Activated naive CD4-positive, alpha-beta T cell treated with anti-CD3 and anti-CD28 coated beads, Interleukin-2, amount 50 U/mL, for 16 hours (primary cell): Measurements from ENCODE around the gene EGLN1.

Experiments used
- DNase-seq: peaks from one replicate; pipeline ENCODE4 v3.0.0-alpha.2; 2020

Gene EGLN1

DNA sequence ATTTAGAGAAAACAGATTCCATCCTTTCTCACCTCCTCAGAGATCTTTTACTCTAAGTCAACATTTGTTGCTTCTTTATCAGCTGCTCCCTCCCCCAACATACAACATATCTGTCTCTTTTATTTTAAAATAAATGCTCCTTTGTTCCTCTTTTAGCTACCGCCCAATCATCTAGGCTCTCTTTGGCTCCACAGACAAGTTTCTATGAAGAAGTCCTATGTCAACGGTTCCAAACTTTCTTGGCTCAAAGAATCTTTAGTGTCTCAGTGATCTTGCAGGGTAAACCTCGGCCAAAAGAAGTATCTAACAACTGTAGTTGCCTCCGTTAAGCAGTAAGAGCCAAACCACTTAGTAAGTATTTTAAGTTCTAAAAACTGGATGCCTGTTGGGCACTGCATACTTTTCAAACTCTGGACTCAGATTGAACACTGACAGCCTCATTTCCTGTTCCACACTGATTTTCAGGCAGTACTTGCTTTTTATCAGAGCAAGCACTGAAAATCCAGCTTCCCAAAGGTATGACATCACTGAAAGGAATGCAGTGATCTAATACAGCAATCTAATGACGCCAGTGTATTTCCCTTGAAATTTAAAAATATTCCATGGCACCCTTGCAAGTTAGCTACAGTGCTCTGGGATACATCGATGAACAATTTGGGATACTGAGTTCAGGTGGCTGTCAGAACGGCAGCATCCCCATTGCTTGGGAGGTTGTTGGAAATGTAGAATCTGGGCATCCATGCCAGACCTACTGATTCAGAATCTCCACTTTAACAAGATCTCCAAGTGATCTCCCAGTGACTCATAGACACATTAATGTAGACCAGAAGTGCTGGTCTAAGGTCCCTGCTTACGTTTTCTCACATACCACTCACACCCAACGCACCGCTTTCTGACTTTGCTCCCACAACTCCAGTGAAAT, 26.8 kb downstream of the EGLN1 start:
- DNase-seq = no peak

DNA sequence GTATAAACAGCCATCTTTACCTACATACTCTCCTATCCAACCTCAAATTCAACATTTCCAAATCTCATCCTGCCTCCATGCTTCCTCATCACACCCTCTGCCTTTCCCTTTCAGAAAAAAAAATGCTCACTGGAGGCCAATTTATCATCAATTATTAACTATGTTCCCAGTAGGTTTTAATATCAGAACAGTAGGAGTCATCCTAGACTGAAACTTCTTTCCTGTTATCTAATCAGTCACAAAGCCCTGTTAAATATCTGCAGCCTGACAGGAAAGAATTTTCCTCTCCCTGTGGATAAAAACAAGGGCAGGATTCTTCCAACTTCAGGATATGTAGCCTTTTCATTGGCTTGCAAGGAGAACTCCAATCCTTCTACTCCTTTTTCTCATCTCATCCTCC, 28.4 kb downstream of the EGLN1 start:
- no peak for DNase-seq

DNA sequence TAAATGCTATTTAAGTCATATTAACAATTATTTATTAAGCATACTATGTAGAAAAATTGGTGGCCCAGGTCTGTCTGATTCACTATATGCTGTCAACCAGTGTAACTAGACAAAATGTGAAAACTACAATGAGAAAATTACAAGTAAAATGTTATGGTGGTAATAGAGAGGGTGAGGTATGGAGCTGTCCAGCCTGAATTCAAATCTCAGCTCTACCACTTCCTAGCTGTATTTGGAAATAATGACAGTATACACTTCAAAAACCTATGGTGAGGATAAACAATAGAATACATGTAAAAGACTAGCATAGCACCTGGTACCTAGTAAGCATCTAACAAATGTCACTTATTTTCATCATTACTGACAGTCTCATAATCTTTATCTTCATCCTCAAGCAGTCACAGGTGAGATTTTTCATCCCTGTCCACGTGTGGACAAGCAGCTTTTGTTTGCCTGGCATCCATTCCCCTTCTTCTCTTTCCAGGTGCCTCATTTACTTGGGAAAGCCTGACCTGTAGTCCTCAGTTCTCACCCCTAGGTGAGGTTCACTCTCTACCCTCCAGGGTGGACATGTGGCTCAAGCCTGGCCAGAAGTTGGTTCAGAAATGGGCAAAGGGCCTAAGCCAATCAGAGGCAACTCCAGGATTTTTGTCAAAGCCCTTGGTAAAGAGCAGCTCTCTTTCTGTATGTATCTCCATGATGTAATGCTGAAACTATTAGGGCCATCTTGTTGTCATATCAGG, 29.5 kb downstream of the EGLN1 start:
- no peak for DNase-seq

DNA sequence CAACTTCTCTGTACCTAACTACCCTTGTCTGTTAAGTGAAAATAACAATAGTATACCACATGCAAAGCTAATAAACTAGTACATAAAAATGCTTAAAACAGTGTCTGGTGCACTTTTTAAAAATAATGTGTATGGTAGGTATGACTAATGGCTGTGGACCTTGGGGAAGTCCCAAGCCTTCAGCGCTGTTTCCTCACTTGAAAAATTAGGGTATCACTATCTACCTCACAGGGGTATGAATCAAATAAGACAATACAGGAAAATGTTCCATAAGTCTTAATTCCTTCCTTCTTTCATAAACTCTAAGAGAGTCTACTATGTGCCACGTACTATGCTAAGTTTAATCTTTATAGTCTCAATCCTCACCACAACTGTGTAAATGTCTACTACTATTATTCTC, 32.0 kb downstream of the EGLN1 start:
- peak; percentile 16 for DNase-seq

DNA sequence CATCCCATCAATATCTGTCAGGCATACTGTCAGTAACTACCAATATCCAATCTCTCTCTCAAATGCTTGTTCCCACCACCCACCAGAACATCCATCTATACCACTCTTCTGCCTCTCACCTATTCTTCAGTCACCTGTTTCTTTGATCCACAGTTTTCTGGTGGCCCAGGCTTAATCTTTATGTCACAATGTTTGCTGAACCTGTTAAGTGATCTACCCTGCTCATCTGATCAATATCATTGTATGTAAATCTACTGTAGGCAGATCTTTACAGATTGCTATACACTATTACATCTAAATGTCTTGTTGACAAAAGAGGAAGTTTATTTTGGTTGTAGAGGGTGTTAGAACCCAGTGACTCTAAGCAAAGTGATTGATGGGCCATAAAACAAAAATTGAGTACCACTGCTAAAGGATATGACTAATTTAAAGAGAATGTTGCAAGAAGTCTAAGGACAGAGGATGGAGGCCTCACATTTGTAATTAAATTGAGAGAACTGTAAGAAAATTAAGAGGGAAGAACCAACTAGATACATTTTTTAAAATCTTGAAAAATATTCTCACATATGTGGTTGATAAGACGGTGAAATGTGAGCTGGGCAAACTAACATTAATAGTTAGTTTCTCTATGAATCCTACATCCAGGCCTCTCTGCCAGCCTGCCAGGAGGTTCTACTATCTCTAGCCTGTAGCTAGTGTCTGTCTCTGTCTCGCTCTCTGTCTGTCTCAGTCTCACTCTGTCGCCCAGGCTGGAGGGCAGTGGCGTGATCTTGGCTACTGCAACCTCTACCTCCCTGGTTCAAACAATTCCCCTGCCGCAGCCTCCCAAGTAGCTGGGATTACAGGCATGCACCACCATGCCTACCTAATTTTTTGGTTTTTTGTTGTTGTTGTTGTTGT, 34.1 kb downstream of the EGLN1 start:
- DNase-seq = no peak

DNA sequence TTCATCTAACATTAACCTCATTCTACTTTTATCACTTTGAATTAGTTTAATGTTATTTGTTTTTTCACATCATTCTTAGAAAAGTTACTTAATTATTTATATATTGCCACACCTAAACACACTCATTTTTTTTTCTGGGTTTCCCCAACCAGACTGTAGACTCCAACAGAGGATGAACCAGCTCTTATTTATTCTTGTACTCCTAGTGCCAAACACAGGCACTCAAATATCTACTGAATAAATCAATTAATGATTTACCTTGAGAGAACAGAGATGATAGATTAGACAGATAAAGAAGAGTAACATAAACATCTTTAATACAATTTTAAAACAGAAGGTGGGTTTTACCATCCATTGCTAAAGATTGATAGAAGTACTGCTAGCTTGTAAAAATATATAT, 35.6 kb downstream of the EGLN1 start:
- no peak for DNase-seq

DNA sequence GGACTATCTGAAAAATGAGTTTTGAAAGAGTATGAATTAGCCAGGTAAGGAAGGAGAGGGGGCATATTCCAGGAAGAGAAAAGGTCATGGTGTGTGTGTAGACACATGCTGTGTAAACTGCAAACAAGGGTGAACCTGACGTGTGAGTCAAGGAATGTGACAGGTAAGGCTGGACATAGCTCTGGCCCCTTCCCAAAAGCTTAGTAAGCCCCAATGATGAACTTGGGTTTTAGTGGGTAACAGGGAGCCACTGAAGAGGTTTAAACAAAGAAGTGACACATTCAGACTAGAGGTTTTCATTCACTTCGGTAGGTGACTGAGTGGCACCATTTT, 36.7 kb downstream of the EGLN1 start:
- DNase-seq = no peak

DNA sequence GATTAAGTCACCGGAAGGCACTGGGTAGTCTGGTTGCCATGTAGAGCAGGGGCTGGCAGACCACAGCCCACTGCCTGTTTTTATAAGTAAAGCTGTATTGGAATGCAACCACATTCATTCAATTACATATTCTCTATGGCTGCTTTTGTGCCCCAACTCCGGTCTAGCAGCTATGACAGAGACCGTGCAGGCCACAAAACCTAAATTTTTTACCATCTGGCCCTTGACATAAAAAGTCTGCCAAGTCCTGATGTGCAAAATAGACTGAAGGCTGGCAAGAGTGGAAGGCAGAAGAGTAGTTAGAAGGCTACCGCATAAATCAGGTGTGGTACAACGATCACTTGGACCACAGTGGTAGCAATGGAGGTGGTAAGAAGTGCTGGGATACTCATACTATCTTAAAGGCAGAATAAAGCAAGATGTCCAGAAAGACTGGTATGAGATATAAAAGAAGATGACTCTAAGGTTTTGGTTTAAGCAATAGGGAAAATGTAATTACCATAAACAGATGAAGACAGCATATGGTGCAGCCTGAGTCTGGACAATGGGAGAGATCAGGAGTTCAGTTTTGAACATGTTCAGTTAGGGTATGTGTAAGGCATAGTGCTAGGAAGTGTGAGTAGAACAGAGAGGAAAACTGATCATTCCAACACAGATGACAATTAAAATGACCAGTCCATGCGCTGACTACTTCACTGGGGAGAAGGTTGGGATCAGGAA, 37.2 kb downstream of the EGLN1 start:
- no peak for DNase-seq

DNA sequence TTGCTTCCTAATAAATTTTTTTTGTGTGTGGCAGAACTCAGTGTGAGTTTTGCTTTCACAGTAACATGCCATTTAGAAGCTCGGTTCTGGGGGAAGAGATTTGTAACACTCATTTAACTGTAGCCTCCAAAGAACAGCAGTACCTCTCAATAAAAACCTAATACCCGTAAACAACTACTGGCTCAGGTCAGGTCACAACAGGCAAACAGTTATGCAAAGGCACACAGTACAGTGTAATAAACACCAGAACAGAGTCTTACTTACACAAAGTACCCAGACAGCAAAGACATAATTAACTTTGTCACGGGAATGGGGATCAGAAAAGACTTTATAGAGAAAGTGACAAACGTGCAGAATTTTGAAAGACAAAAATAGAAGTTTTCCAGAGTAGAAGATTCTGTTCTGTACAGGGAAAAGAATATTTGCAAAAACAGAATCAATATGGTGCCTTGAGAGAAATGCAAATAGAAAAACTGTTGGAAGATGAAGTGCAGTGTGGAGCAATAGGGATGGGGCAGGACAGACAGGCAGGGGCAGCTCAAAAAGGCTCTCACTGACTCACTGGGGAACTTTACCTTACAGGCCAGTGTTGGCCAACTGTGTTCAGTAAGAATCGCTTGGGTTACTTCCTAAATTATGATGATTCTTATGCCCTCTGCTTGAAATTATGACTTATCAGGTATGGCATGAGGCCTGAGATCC, 38.8 kb downstream of the EGLN1 start:
- no peak for DNase-seq

DNA sequence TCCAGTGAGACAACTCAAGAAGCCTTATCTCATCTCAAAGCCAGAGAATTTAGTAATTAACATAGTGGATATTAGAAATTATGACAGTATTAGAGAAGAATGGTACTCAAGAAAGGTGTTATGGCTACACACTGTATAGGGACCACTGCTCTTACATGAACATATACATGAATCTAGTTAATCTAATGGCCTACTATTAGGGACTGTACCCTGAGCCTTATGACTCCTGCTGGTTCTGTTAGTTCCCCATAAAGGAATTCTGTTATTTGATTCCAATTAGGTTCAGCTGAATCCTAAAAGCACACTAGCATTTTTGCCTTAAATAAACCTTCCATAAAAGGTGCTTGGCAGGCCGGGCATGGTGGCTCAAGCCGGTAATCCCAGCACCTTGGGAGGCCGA, 39.7 kb downstream of the EGLN1 start:
- no peak for DNase-seq

DNA sequence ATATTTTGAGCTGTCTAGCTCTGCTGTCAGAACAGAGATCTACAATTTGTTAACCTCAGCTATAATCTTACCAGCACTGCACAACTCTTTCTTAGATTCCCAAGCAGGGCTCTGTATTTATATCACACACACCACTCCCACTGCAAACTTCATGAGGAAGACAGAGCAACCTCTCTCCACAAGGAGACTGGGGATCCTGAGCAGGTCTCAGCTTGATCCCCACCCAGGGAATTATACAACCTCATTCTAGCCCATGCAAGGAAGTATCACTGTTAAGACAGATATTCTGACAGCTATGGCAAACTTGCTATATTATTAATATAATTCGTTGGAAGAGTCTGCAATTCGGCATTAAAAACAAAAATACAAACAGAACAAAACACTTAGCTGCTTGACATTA, 40.4 kb downstream of the EGLN1 start:
- DNase-seq = no peak

DNA sequence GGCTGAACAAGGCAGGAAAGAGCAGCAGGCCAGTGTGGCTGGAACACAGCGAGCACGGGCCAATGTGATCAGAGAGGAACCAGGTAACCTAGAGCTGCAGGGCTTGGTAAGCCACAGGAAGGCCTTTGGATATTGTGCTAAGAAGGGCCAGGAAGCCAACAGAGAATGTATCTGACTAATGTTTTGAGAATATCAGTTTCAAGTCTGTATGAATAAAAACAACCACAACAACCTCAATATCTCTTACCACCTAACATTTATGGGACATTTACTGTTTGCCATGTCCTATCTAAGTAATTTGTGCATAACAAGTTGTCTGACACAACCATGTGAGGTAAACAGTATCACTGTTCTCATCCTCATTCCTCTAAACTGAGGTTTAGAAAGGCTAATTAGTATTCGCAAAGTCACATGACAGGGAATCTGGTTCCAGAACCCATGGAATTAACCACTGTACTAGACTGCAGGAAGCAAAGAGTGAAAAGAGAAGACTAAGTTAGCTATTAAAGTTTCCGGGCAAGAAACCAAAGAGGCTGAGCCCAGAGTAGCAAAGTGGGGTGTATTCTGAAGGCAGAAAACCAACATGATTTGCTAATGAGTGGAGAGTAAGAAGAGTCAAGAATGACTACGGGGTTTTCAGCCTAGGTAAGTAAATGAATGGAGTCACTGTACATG, 45.1 kb downstream of the EGLN1 start:
- no peak for DNase-seq

DNA sequence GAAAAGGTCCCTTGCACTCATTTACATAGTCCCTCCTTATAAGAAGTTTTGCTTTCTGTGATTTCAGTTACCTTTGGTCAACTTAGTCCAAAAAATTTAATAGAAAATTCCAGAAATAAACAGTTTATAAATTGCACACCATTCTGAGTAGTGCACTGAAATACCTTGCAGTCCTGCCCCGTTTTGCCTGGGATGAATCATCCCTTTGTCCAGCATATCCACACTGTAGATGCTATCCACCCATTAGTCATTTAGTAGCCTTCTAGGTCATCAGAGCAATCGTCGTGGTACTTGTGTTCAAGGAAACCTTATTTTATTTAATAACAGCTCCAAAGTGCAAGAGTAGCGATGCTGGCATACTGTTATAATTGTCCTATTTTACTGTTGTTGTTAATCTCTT, 46.0 kb downstream of the EGLN1 start:
- DNase-seq = no peak

DNA sequence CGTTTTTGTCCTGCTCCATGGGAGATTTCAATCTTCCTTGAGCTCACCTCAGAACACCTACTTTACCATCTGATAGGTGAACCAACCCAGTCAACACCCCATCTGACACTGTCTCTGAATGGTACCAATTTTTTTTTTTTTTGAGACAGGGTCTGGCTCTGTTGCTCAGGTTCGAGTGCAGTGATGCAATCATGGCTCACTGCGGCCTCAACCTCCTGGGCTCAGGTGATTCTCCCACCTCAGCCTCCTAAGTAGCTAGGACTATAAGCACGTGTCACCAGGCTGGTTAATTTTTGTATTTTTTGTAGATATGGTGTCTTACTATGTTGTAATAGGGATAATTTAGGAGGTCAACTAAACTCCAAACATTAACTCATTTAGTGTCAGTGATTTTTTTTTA, 47.7 kb downstream of the EGLN1 start:
- no peak for DNase-seq

DNA sequence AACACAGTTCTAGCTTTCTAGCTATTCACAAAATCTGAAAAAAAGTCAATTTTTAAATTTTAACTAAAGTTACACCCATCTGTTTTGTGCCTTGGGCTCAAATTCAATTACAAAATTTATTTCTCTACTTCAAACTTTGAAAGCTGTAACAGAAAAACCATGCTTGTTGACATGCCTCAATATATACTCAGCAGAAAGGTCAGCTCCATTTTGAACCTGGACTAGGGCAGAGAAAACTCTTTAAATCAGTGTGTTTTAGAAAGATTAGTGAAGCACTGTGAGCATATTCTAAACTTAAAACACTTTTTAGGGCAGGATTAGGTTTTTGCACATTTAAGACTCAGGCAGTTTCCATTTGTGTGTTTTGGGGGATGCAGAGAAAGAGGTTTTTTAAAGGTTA, 49.6 kb downstream of the EGLN1 start:
- DNase-seq = no peak

DNA sequence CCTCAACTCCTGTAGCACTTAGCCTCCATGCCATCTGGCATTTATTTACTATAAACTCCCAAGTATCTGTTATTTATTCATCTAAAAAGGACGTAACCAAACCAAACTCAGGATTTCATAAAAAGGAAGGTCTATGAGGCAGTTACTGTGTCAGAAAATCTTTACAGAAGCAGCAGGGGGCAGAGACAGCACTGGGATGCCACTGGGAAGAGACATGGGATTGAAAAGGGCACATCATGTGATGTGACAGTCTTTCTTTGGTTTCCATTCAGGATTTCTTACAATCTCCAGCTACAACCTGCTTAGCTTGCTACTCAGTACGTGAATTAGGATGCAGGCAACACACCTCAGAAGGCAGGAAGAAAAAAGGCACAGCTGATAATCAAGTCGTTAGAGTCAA, 52.8 kb downstream of the EGLN1 start:
- DNase-seq = no peak

DNA sequence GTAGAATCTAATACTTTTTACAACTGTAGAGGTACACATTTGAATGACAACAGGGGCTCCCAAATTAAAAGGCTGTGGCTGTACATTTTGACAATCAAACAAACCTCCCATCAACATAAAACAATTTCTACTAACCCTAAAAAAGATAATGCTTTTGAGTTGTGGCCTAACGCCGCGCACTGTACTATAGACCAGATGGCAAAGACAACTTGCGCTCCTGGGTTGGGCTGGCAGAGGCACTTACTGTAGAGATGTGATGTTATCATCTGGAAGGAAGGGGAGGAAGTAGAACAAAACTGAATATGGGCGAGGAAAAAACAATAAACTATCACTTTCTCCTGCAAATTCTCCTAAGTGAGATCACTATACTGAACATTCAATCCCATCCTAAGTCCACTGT, 57.9 kb downstream of the EGLN1 start:
- no peak for DNase-seq

DNA sequence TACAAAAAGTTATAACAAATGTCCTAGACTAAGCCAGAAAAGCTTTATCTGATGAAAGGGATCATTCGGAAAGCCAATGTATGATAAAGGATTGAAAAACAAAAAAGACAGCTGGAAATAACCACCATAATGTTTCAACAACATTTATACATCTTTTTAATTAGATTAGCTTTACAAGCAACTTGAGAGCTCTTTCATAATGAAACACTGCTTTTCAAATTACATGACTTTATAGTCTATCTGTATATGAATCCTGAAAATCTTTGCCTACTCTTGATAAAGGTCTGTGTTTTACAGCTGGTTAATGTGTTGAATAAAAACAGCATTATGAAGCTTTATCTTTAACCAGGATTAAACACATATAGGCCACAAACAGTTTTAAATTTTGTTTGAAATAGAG, 58.5 kb downstream of the EGLN1 start:
- DNase-seq = no peak

DNA sequence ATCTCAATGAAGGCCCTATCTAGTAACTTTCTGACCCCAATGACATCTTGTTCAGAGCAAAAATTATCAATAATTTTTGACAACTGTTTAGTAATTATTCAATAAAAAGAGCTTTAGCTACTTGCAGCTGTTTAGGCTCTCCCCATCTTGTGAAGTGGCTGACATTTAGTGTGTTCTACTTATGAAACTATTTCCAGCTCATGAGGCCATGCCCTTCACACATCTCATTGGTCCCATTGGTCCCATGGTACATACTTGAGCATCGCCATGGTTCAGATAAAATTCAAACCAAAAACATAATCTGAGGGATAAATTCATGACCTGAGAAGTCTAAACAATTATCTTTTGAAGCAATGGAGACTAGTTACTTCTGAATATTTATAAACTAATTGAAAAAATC, 59.8 kb downstream of the EGLN1 start:
- no peak for DNase-seq

DNA sequence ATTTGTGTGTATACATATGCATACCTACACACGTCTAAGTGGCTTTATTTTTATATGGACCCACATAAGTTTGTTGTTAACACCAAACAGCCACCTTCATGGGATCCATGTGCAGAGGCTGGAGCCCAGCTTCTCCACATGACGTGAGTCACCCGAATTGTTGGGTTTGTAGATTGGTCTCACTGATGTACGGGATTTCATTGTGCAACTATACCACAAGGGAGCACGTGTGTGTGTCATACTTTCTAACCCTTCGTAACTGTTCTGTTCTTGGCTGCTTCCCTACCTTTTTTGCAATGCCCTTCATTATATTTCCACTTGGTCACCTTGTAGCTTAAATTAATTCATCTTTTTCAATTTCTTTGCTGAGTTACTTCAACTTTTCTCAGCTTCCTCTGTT, 63.0 kb downstream of the EGLN1 start:
- DNase-seq = no peak

DNA sequence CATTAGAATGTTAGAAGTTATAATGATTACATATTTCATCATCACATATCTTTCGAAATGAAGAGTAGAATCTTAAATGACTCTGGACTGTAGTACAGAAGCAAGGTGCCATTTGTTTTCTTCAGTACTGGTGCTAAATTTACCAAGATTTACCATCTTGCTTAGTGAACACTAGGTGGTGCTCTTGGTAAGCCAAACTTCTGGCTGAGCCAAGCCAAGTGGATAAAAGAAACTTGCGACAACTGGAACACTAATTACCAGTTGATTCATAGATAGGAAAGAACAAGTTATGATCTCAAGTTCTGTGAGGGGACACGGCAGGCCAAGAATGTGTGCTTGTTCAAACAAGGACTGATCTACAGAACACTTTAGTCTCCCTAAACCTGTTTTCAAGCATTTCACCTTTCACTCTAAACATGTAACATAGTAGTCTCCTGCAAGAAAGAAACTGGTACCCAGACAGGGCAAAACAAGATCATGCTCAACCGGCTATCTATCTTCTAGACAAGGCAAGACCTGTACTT, 64.2 kb downstream of the EGLN1 start:
- no peak for DNase-seq
